ENCODE measurements around the gene SGMS1.

The SGMS1 gene

GRCh38 chr10:50326757-50327701 is 296.7 kb downstream of the SGMS1 start:
- no peak overlapping the region for H3K4me3 ChIP-seq (ENCODE audit: low read length in 2 of 2)
- H3K14ac ChIP-seq (ENCODE audit: low read length), result no peak overlapping the region
- no peak overlapping the region for H2AK5ac ChIP-seq (ENCODE audit: low read depth, low read length)
- no peak overlapping the region for H2BK5ac ChIP-seq (ENCODE audit: low read length)
- H3K9me3 ChIP-seq (replicated peaks in 1 of 2; ENCODE audit: control insufficient read depth in 2 of 2, insufficient read depth in 1 of 2, low read depth in 1 of 2, low read length in 2 of 2), result no peaks in the 10 kb centered on the region
- no peak for DNase-seq (ENCODE audit: low spot score)
- no peak overlapping the region for H2AFZ ChIP-seq (ENCODE audit: low read length)
- no peak overlapping the region for H4K91ac ChIP-seq (ENCODE audit: low read depth, low read length, poor library complexity)
- no CpG with 5 or more reads among the region's 13 CpGs for WGBS, 2 donors (ENCODE audit: extremely low coverage in 2 of 2, insufficient read length in 2 of 2, insufficient replicate concordance in 1 of 2)
- no peak overlapping the region for H3K27ac ChIP-seq (replicated peaks; ENCODE audit: low read length)
- no peak overlapping the region for H3K18ac ChIP-seq (ENCODE audit: low read length)
- H3K79me1 ChIP-seq (ENCODE audit: low read depth, low read length), result no peaks in the 10 kb centered on the region
- H3K4me1 ChIP-seq (ENCODE audit: control insufficient read depth in 2 of 2, insufficient read depth in 1 of 2, low read depth in 1 of 2, low read length in 2 of 2), result peaks cover 0 to under 1% of the 10 kb centered on the region in 2 donors
- no peak overlapping the region for H3K23ac ChIP-seq (ENCODE audit: low read depth, low read length, poor library complexity)
- no peaks in the 10 kb centered on the region for H3K36me3 ChIP-seq (replicated peaks in 1 of 2; ENCODE audit: control insufficient read depth in 2 of 2, insufficient read depth in 2 of 2, low read length in 2 of 2)
- H3K4me2 ChIP-seq (ENCODE audit: insufficient read depth, low read length, poor library complexity, severe bottlenecking), result no peak overlapping the region
- H3K4ac ChIP-seq (ENCODE audit: low read length), result no peak overlapping the region
- no peak overlapping the region for H2BK12ac ChIP-seq (ENCODE audit: low read length)
- H4K8ac ChIP-seq (ENCODE audit: low read depth, low read length), result no peak overlapping the region
- H2BK15ac ChIP-seq (ENCODE audit: low read length), result no peak overlapping the region
- H3K27me3 ChIP-seq (ENCODE audit: control insufficient read depth in 3 of 3, insufficient read depth in 3 of 3, low read depth in 1 of 3, low read length in 3 of 3), result no peaks in the 10 kb centered on the region
- no peak overlapping the region for H2BK120ac ChIP-seq (ENCODE audit: low read depth, low read length)
- H3K9ac ChIP-seq (ENCODE audit: low read depth, low read length, poor library complexity), result no peak overlapping the region

DNA sequence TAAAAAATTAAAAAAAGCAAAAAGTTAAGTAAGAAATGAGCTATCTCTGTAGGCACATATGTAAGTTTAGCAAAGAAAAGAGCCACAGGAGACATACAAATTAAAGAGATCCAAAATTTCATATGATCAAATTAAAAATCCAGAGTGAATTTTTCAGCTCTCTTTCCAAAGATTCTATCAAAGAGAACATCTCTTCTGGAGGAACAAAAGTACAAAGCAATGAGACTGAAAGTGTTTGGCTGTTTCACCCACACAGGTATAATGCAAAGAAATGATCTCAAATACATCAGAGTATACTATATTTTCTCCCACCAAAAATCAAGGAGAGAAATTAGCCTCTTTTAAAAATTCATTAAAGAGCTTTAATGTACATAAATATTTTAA is 297.6 kb downstream of the SGMS1 start:
- no peak overlapping the region for H2AFZ ChIP-seq (ENCODE audit: low read length)
- H3K18ac ChIP-seq (ENCODE audit: low read length), result no peak overlapping the region

GRCh38 chr10:50325449-50326171 is 298.1 kb downstream of the SGMS1 start:
- Histone ChIP-seq H2BK5ac (ENCODE audit: low read length) (no peak overlapping the region), H3K4me1 (ENCODE audit: control insufficient read depth in 2 of 2, insufficient read depth in 1 of 2, low read depth in 1 of 2, low read length in 2 of 2) (peaks cover 0 to 5% of the 10 kb centered on the region in 2 donors), H4K8ac (ENCODE audit: low read depth, low read length) (no peak overlapping the region), H3K4me2 (ENCODE audit: insufficient read depth, low read length, poor library complexity, severe bottlenecking) (no peak overlapping the region), H3K4me3 (ENCODE audit: low read length in 2 of 2) (no peak overlapping the region), H3K27me3 (ENCODE audit: control insufficient read depth in 3 of 3, insufficient read depth in 3 of 3, low read depth in 1 of 3, low read length in 3 of 3) (no peaks in the 10 kb centered on the region), H3K14ac (ENCODE audit: low read length) (no peak overlapping the region), H3K9me3 (replicated peaks in 1 of 2; ENCODE audit: control insufficient read depth in 2 of 2, insufficient read depth in 1 of 2, low read depth in 1 of 2, low read length in 2 of 2) (no peaks in the 10 kb centered on the region), H4K91ac (ENCODE audit: low read depth, low read length, poor library complexity) (no peak overlapping the region), H3K36me3 (replicated peaks in 1 of 2; ENCODE audit: control insufficient read depth in 2 of 2, insufficient read depth in 2 of 2, low read length in 2 of 2) (no peaks in the 10 kb centered on the region), H3K18ac (ENCODE audit: low read length) (no peak overlapping the region), H3K79me1 (ENCODE audit: low read depth, low read length) (no peaks in the 10 kb centered on the region), H3K4ac (ENCODE audit: low read length) (no peak overlapping the region), H3K27ac (replicated peaks; ENCODE audit: low read length) (no peak overlapping the region), H2AK5ac (ENCODE audit: low read depth, low read length) (no peak overlapping the region), H3K9ac (ENCODE audit: low read depth, low read length, poor library complexity) (no peak overlapping the region), H2AFZ (ENCODE audit: low read length) (no peak overlapping the region), H2BK120ac (ENCODE audit: low read depth, low read length) (no peak overlapping the region), H3K23ac (ENCODE audit: low read depth, low read length, poor library complexity) (no peak overlapping the region), H2BK12ac (ENCODE audit: low read length) (no peak overlapping the region), H2BK15ac (ENCODE audit: low read length) (no peak overlapping the region)
- no CpG with 5 or more reads among the region's 6 CpGs for WGBS, 2 donors (ENCODE audit: extremely low coverage in 2 of 2, insufficient read length in 2 of 2, insufficient replicate concordance in 1 of 2)
- no peak for DNase-seq (ENCODE audit: low spot score)

More for the DNA sequence above, 297.6 kb downstream of the SGMS1 start:
- Histone ChIP-seq H4K8ac (ENCODE audit: low read depth, low read length) (no peak overlapping the region), H3K4me2 (ENCODE audit: insufficient read depth, low read length, poor library complexity, severe bottlenecking) (no peak overlapping the region), H3K27me3 (ENCODE audit: control insufficient read depth in 3 of 3, insufficient read depth in 3 of 3, low read depth in 1 of 3, low read length in 3 of 3) (no peaks in the 10 kb centered on the region), H3K4ac (ENCODE audit: low read length) (no peak overlapping the region), H3K23ac (ENCODE audit: low read depth, low read length, poor library complexity) (no peak overlapping the region), H2BK12ac (ENCODE audit: low read length) (no peak overlapping the region), H4K91ac (ENCODE audit: low read depth, low read length, poor library complexity) (no peak overlapping the region), H3K4me3 (ENCODE audit: low read length in 2 of 2) (no peak overlapping the region), H3K27ac (replicated peaks; ENCODE audit: low read length) (no peak overlapping the region), H2BK5ac (ENCODE audit: low read length) (no peak overlapping the region), H3K14ac (ENCODE audit: low read length) (no peak overlapping the region), H2BK15ac (ENCODE audit: low read length) (no peak overlapping the region), H3K9me3 (replicated peaks in 1 of 2; ENCODE audit: control insufficient read depth in 2 of 2, insufficient read depth in 1 of 2, low read depth in 1 of 2, low read length in 2 of 2) (no peaks in the 10 kb centered on the region), H3K36me3 (replicated peaks in 1 of 2; ENCODE audit: control insufficient read depth in 2 of 2, insufficient read depth in 2 of 2, low read length in 2 of 2) (no peaks in the 10 kb centered on the region), H2AK5ac (ENCODE audit: low read depth, low read length) (no peak overlapping the region), H3K9ac (ENCODE audit: low read depth, low read length, poor library complexity) (no peak overlapping the region), H3K79me1 (ENCODE audit: low read depth, low read length) (no peaks in the 10 kb centered on the region), H2BK120ac (ENCODE audit: low read depth, low read length) (no peak overlapping the region), H3K4me1 (ENCODE audit: control insufficient read depth in 2 of 2, insufficient read depth in 1 of 2, low read depth in 1 of 2, low read length in 2 of 2) (peaks cover 0 to 5% of the 10 kb centered on the region in 2 donors)
- no peak for DNase-seq (ENCODE audit: low spot score)

GRCh38 chr10:50324680-50325393 is 298.9 kb downstream of the SGMS1 start:
- Histone ChIP-seq H2BK15ac (ENCODE audit: low read length) (no peak overlapping the region), H3K14ac (ENCODE audit: low read length) (no peak overlapping the region), H2BK5ac (ENCODE audit: low read length) (no peak overlapping the region), H4K91ac (ENCODE audit: low read depth, low read length, poor library complexity) (no peak overlapping the region), H3K23ac (ENCODE audit: low read depth, low read length, poor library complexity) (no peak overlapping the region), H4K8ac (ENCODE audit: low read depth, low read length) (no peak overlapping the region), H3K4me3 (ENCODE audit: low read length in 2 of 2) (no peak overlapping the region), H3K36me3 (replicated peaks in 1 of 2; ENCODE audit: control insufficient read depth in 2 of 2, insufficient read depth in 2 of 2, low read length in 2 of 2) (no peaks in the 10 kb centered on the region), H3K4me1 (ENCODE audit: control insufficient read depth in 2 of 2, insufficient read depth in 1 of 2, low read depth in 1 of 2, low read length in 2 of 2) (peaks cover 0 to 5% of the 10 kb centered on the region in 2 donors), H3K9ac (ENCODE audit: low read depth, low read length, poor library complexity) (no peak overlapping the region), H3K18ac (ENCODE audit: low read length) (no peak overlapping the region), H3K27ac (replicated peaks; ENCODE audit: low read length) (no peak overlapping the region), H3K27me3 (ENCODE audit: control insufficient read depth in 3 of 3, insufficient read depth in 3 of 3, low read depth in 1 of 3, low read length in 3 of 3) (no peaks in the 10 kb centered on the region), H3K79me1 (ENCODE audit: low read depth, low read length) (no peaks in the 10 kb centered on the region), H2BK12ac (ENCODE audit: low read length) (no peak overlapping the region), H2AFZ (ENCODE audit: low read length) (no peak overlapping the region), H3K4ac (ENCODE audit: low read length) (no peak overlapping the region), H2BK120ac (ENCODE audit: low read depth, low read length) (no peak overlapping the region), H3K4me2 (ENCODE audit: insufficient read depth, low read length, poor library complexity, severe bottlenecking) (no peak overlapping the region), H3K9me3 (replicated peaks in 1 of 2; ENCODE audit: control insufficient read depth in 2 of 2, insufficient read depth in 1 of 2, low read depth in 1 of 2, low read length in 2 of 2) (no peaks in the 10 kb centered on the region), H2AK5ac (ENCODE audit: low read depth, low read length) (no peak overlapping the region)
- no CpG with 5 or more reads among the region's 4 CpGs for WGBS, 2 donors (ENCODE audit: extremely low coverage in 2 of 2, insufficient read length in 2 of 2, insufficient replicate concordance in 1 of 2)
- DNase-seq (ENCODE audit: low spot score), result no peak
